B cell (primary cell): ENCODE data around the gene TMEM201.

Experiments used
- EZH2 ChIP-seq: IDR thresholded peaks from 2 replicates; pipeline ENCODE4 v1.6.1; 2012; ENCODE audit warnings: borderline replicate concordance, low read depth, mild to moderate bottlenecking, moderate library complexity, low read length; ENCODE audit not compliant: insufficient read depth, poor library complexity, severe bottlenecking
- TF ChIP-seq, protein P1 (sequence below): fragments of 200-600 bp; IDR thresholded peaks from one replicate; pipeline ENCODE4 v1.8.0; 2022; ENCODE audit warnings: antibody characterized with exemption, mild to moderate bottlenecking

GRCh38 chr1:9639227-9639626 lies 50.5 kb downstream of the TMEM201 start:
- TF ChIP-seq, protein P1, sequence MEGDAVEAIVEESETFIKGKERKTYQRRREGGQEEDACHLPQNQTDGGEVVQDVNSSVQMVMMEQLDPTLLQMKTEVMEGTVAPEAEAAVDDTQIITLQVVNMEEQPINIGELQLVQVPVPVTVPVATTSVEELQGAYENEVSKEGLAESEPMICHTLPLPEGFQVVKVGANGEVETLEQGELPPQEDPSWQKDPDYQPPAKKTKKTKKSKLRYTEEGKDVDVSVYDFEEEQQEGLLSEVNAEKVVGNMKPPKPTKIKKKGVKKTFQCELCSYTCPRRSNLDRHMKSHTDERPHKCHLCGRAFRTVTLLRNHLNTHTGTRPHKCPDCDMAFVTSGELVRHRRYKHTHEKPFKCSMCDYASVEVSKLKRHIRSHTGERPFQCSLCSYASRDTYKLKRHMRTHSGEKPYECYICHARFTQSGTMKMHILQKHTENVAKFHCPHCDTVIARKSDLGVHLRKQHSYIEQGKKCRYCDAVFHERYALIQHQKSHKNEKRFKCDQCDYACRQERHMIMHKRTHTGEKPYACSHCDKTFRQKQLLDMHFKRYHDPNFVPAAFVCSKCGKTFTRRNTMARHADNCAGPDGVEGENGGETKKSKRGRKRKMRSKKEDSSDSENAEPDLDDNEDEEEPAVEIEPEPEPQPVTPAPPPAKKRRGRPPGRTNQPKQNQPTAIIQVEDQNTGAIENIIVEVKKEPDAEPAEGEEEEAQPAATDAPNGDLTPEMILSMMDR, result no peak
- TF ChIP-seq EZH2, result no peak
